OCI-LY1 (cell line): ENCODE measurements around the gene DXO.

Experiments used
- CTCF ChIP-seq: fragments of 200-600 bp; sonication (generic), shearing (Covaris generic); IDR thresholded peaks from 2 replicates; pipeline ENCODE4 v1.5.1; 2017; ENCODE audit warnings: mild to moderate bottlenecking, antibody characterized with exemption, low read length, moderate library complexity, mixed read lengths
- EZH2 ChIP-seq: fragments of 200-600 bp; sonication (generic), shearing (Covaris generic); IDR thresholded peaks from 2 replicates; pipeline ENCODE4 v1.8.0; 2017; ENCODE audit warnings: borderline replicate concordance, mixed run types, mild to moderate bottlenecking, antibody characterized with exemption, low read length, moderate library complexity, mixed read lengths

DNA sequence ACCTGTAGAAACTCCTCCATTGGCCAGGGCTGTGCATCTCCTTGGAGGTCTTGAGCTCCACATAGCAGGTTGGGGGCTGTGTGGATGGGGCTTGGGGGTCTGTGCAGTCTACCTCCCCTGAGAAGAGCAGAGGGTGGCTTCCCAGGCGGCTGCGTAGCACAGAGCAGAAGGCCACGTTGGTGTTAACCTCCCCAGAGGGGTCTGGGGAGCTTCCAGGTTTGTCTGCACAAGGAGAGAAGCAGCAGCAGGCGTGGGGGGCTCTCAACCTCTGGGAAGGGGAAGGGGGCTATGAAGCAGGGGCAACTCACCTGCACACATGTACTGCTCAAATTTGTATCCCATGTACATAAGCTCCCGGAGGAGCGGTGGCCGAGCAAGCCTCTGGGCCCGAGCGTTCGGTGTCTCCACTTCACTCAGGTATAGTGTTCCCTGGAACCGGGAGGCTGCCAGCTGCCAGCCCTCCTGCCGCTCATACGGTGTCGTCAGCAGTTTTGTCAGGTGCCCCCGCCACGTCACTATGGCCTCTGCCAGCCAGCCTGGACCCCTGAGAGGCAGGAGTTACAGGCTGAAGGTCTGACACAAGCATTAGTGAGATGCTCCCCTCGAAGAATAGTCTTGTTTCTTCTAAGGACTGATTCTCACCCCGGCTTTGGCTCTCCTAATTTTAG is 1.2 kb downstream of the DXO start:
- TF ChIP-seq CTCF (no peak), EZH2 (no peak)
